ENCODE data around the gene NRCAM. TPM values are rescaled to one million over a fixed set of nuclear protein-coding genes. Genes with fewer than 3 reads are reported as not detected.

Gene NRCAM
- total RNA-seq, 1 donor from 2014 or later, result 9.3 TPM

DNA sequence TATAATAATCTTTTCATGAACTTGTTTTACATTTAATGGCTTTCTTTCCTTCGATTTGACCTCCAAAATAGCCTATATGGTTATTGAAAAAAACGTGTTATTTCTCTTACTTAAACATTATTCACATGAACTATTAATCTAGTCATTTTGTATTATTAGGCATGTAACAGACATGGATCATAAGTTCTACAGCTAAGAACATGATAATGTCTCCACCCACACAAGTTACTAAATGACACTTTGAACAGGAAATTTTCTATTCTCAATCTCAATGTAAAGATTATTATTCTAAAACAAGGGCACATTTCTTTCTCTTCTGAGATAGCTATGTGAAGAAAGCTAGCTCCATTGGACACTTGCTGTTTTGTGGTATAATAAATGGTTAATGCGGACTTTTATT is 336.0 kb downstream of the NRCAM start:
- no peak overlapping the region for H3K27ac Mint-ChIP-seq (ENCODE audit: unreplicated experiment)

DNA sequence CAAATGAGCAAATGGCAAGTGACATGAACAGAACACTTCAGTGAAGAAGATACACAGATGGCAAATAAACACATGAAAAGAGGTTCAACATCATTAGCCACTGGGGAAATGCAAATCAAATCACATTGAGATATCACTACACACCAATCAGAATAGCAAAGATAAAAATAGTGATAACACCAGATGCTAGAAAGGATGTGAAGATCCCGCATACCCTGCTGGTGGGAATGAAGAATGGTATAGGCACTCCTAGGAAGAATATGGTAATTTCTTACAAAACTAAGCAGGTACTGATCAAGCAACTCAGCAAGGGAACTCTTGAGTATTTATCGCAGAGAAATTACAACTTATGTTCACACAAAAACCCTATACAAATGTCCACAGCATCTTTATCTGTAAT is 337.3 kb downstream of the NRCAM start:
- Histone ChIP-seq H4K20me1 (ENCODE audit: insufficient read depth, low read length) (no peaks in the 10 kb centered on the region), H3K9me3 (ENCODE audit: insufficient read depth, low read depth, low read length) (no peaks in the 10 kb centered on the region), H3K4me2 (ENCODE audit: low read length) (no peak overlapping the region), H3K4me3 (ENCODE audit: insufficient read depth, low read depth, low read length) (no peak overlapping the region), H3K79me2 (ENCODE audit: insufficient read depth, low read length) (no peaks in the 10 kb centered on the region), H3K27ac (ENCODE audit: low read depth, low read length) (no peak overlapping the region), H2AFZ (ENCODE audit: low read depth, low read length) (no peak overlapping the region), H3K36me3 (ENCODE audit: insufficient read depth, low read length) (no peaks in the 10 kb centered on the region), H3K4me1 (ENCODE audit: insufficient read depth, low read length) (no peaks in the 10 kb centered on the region), H3K9ac (ENCODE audit: low read length) (no peak overlapping the region), H3K27me3 (ENCODE audit: insufficient read depth, low read length) (no peaks in the 10 kb centered on the region)
- DNase-seq (ENCODE audit: low read depth) (no peak), FAIRE-seq (no peak)
- Mint-ChIP-seq H3K9me3 (ENCODE audit: unreplicated experiment) (no peaks in the 10 kb centered on the region), H3K4me3 (ENCODE audit: unreplicated experiment) (no peak overlapping the region), H3K36me3 (ENCODE audit: low read depth, unreplicated experiment) (no peaks in the 10 kb centered on the region), H3K27ac (ENCODE audit: unreplicated experiment) (no peak overlapping the region), H3K4me1 (ENCODE audit: low read depth, unreplicated experiment) (no peaks in the 10 kb centered on the region), H3K27me3 (ENCODE audit: low read depth, unreplicated experiment) (no peaks in the 10 kb centered on the region)
- TF ChIP-seq, protein P1, sequence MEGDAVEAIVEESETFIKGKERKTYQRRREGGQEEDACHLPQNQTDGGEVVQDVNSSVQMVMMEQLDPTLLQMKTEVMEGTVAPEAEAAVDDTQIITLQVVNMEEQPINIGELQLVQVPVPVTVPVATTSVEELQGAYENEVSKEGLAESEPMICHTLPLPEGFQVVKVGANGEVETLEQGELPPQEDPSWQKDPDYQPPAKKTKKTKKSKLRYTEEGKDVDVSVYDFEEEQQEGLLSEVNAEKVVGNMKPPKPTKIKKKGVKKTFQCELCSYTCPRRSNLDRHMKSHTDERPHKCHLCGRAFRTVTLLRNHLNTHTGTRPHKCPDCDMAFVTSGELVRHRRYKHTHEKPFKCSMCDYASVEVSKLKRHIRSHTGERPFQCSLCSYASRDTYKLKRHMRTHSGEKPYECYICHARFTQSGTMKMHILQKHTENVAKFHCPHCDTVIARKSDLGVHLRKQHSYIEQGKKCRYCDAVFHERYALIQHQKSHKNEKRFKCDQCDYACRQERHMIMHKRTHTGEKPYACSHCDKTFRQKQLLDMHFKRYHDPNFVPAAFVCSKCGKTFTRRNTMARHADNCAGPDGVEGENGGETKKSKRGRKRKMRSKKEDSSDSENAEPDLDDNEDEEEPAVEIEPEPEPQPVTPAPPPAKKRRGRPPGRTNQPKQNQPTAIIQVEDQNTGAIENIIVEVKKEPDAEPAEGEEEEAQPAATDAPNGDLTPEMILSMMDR (IDR thresholded peaks at IDR 0.05; ENCODE audit: insufficient read depth, low read depth, low read length), result peak; percentile 14
- no peak for TF ChIP-seq EZH2 (IDR thresholded peaks at IDR 0.05; ENCODE audit: insufficient read depth, low read length)

More for the DNA sequence above, 336.0 kb downstream of the NRCAM start:
- no peaks in the 10 kb centered on the region for H3K9me3 ChIP-seq (ENCODE audit: insufficient read depth, low read depth, low read length)
- no peak overlapping the region for H3K9ac ChIP-seq (ENCODE audit: low read length)
- no peak overlapping the region for H3K4me3 Mint-ChIP-seq (ENCODE audit: unreplicated experiment)
- no peaks in the 10 kb centered on the region for H3K79me2 ChIP-seq (ENCODE audit: insufficient read depth, low read length)
- FAIRE-seq, result no peak
- no peak overlapping the region for H3K4me3 ChIP-seq (ENCODE audit: insufficient read depth, low read depth, low read length)
- H3K27me3 ChIP-seq (ENCODE audit: insufficient read depth, low read length), result no peaks in the 10 kb centered on the region
- H3K36me3 Mint-ChIP-seq (ENCODE audit: low read depth, unreplicated experiment), result no peaks in the 10 kb centered on the region
- DNase-seq (ENCODE audit: low read depth), result no peak
- H3K4me1 Mint-ChIP-seq (ENCODE audit: low read depth, unreplicated experiment), result no peaks in the 10 kb centered on the region
- no peaks in the 10 kb centered on the region for H3K4me1 ChIP-seq (ENCODE audit: insufficient read depth, low read length)
- no peaks in the 10 kb centered on the region for H3K27me3 Mint-ChIP-seq (ENCODE audit: low read depth, unreplicated experiment)
- no peak for TF ChIP-seq EZH2 (IDR thresholded peaks at IDR 0.05; ENCODE audit: insufficient read depth, low read length)
- TF ChIP-seq, protein P1 (IDR thresholded peaks at IDR 0.05; ENCODE audit: insufficient read depth, low read depth, low read length), result no peak
- H4K20me1 ChIP-seq (ENCODE audit: insufficient read depth, low read length), result no peaks in the 10 kb centered on the region
- H3K9me3 Mint-ChIP-seq (ENCODE audit: unreplicated experiment), result no peaks in the 10 kb centered on the region
- H2AFZ ChIP-seq (ENCODE audit: low read depth, low read length), result no peak overlapping the region
- no peak overlapping the region for H3K4me2 ChIP-seq (ENCODE audit: low read length)
- H3K27ac ChIP-seq (ENCODE audit: low read depth, low read length), result no peak overlapping the region
- H3K36me3 ChIP-seq (ENCODE audit: insufficient read depth, low read length), result no peaks in the 10 kb centered on the region

GRCh38 chr7:108114117-108114841 is 342.0 kb downstream of the NRCAM start:
- Histone ChIP-seq H2AFZ (ENCODE audit: low read depth, low read length) (no peak overlapping the region), H3K4me3 (ENCODE audit: insufficient read depth, low read depth, low read length) (no peak overlapping the region), H3K27me3 (ENCODE audit: insufficient read depth, low read length) (no peaks in the 10 kb centered on the region), H3K9ac (ENCODE audit: low read length) (no peak overlapping the region), H3K4me1 (ENCODE audit: insufficient read depth, low read length) (no peaks in the 10 kb centered on the region), H3K79me2 (ENCODE audit: insufficient read depth, low read length) (no peaks in the 10 kb centered on the region), H3K4me2 (ENCODE audit: low read length) (no peak overlapping the region), H4K20me1 (ENCODE audit: insufficient read depth, low read length) (no peaks in the 10 kb centered on the region), H3K36me3 (ENCODE audit: insufficient read depth, low read length) (no peaks in the 10 kb centered on the region), H3K9me3 (ENCODE audit: insufficient read depth, low read depth, low read length) (no peaks in the 10 kb centered on the region), H3K27ac (ENCODE audit: low read depth, low read length) (no peak overlapping the region)
- no peak overlapping the region for H3K27ac Mint-ChIP-seq (ENCODE audit: unreplicated experiment)
- TF ChIP-seq EZH2 (IDR thresholded peaks at IDR 0.05; ENCODE audit: insufficient read depth, low read length), result no peak
- TF ChIP-seq, protein P1 (IDR thresholded peaks at IDR 0.05; ENCODE audit: insufficient read depth, low read depth, low read length), result peak; percentile 31
- no peaks in the 10 kb centered on the region for H3K9me3 Mint-ChIP-seq (ENCODE audit: unreplicated experiment)
- no peak overlapping the region for H3K4me3 Mint-ChIP-seq (ENCODE audit: unreplicated experiment)
- DNase-seq (ENCODE audit: low read depth) (no peak), FAIRE-seq (no peak)
- peaks cover 3% of the 10 kb centered on the region for H3K27me3 Mint-ChIP-seq (ENCODE audit: low read depth, unreplicated experiment)
- H3K4me1 Mint-ChIP-seq (ENCODE audit: low read depth, unreplicated experiment), result no peaks in the 10 kb centered on the region
- H3K36me3 Mint-ChIP-seq (ENCODE audit: low read depth, unreplicated experiment), result no peaks in the 10 kb centered on the region
